ENCODE results near the gene ABTB1.

ABTB1 gene

GRCh38 chr3:127640042-127640355, 32.8 kb upstream of the ABTB1 start:
- Histone ChIP-seq H2AFZ (ENCODE audit: low read length) (no peak overlapping the region), H4K20me1 (ENCODE audit: insufficient read depth, low read length) (no peaks in the 10 kb centered on the region), H3K4me2 (ENCODE audit: low read length) (no peak overlapping the region), H3K79me2 (ENCODE audit: insufficient read depth, low read length) (no peaks in the 10 kb centered on the region), H3K4me3 (ENCODE audit: low read depth, low read length, poor library complexity, severe bottlenecking) (no peak overlapping the region), H3K9me3 (ENCODE audit: low read length) (no peaks in the 10 kb centered on the region), H3K36me3 (ENCODE audit: insufficient read depth, low read length) (no peaks in the 10 kb centered on the region; the same call in none of the 2 replicates), H3K9me2 (ENCODE audit: low read depth, low read length) (no peaks in the 10 kb centered on the region), H3F3A (ENCODE audit: insufficient read depth, low read length) (no peaks in the 10 kb centered on the region), H3K4me1 (ENCODE audit: insufficient read depth, low read length, severe bottlenecking) (peaks cover 7% of the 10 kb centered on the region), H3K27ac (ENCODE audit: low read depth, low read length, poor library complexity, severe bottlenecking) (no peak overlapping the region), H3K27me3 (ENCODE audit: insufficient read depth, low read length) (no peaks in the 10 kb centered on the region), H3K9ac (ENCODE audit: low read length) (no peak overlapping the region)
- TF ChIP-seq CTCF (IDR thresholded peaks at IDR 0.05; ENCODE audit: low read length) (no peak), EZH2 (IDR thresholded peaks at IDR 0.05; ENCODE audit: borderline replicate concordance, low read length) (no peak)

- Histone ChIP-seq H2AFZ (ENCODE audit: low read length) (no peak overlapping the region), H3K36me3 (ENCODE audit: insufficient read depth, low read length) (peaks cover 9% of the 10 kb centered on the region), H3K27ac (ENCODE audit: low read depth, low read length, poor library complexity, severe bottlenecking) (no peak overlapping the region), H4K20me1 (ENCODE audit: insufficient read depth, low read length) (no peaks in the 10 kb centered on the region), H3K4me1 (ENCODE audit: insufficient read depth, low read length, severe bottlenecking) (no peaks in the 10 kb centered on the region), H3K4me2 (ENCODE audit: low read length) (no peak overlapping the region), H3F3A (ENCODE audit: insufficient read depth, low read length) (no peaks in the 10 kb centered on the region), H3K79me2 (ENCODE audit: insufficient read depth, low read length) (no peaks in the 10 kb centered on the region), H3K9me3 (ENCODE audit: low read length) (no peaks in the 10 kb centered on the region), H3K9ac (ENCODE audit: low read length) (no peak overlapping the region), H3K9me2 (ENCODE audit: low read depth, low read length) (no peaks in the 10 kb centered on the region), H3K4me3 (ENCODE audit: low read depth, low read length, poor library complexity, severe bottlenecking) (no peak overlapping the region), H3K27me3 (ENCODE audit: insufficient read depth, low read length) (no peaks in the 10 kb centered on the region)
- TF ChIP-seq EZH2 (IDR thresholded peaks at IDR 0.05; ENCODE audit: borderline replicate concordance, low read length) (no peak), CTCF (IDR thresholded peaks at IDR 0.05; ENCODE audit: low read length) (no peak)
Observed at GRCh38 chr3:127644641-127645370, 27.9 kb upstream of the ABTB1 start.

- no peak for TF ChIP-seq EZH2 (IDR thresholded peaks at IDR 0.05; ENCODE audit: borderline replicate concordance, low read length)
- TF ChIP-seq CTCF (IDR thresholded peaks at IDR 0.05; ENCODE audit: low read length), result no peak
- H4K20me1 ChIP-seq (ENCODE audit: insufficient read depth, low read length), result no peaks in the 10 kb centered on the region
- H3F3A ChIP-seq (ENCODE audit: insufficient read depth, low read length), result no peaks in the 10 kb centered on the region
- no peaks in the 10 kb centered on the region for H3K79me2 ChIP-seq (ENCODE audit: insufficient read depth, low read length)
- H3K4me3 ChIP-seq (ENCODE audit: low read depth, low read length, poor library complexity, severe bottlenecking), result no peak overlapping the region
- H3K27me3 ChIP-seq (ENCODE audit: insufficient read depth, low read length), result no peaks in the 10 kb centered on the region
- no peaks in the 10 kb centered on the region for H3K9me2 ChIP-seq (ENCODE audit: low read depth, low read length)
- peaks cover 9% of the 10 kb centered on the region for H3K36me3 ChIP-seq (ENCODE audit: insufficient read depth, low read length)
- H3K4me1 ChIP-seq (ENCODE audit: insufficient read depth, low read length, severe bottlenecking), result no peaks in the 10 kb centered on the region
- no peak overlapping the region for H2AFZ ChIP-seq (ENCODE audit: low read length)
- H3K9ac ChIP-seq (ENCODE audit: low read length), result no peak overlapping the region
- H3K27ac ChIP-seq (ENCODE audit: low read depth, low read length, poor library complexity, severe bottlenecking), result no peak overlapping the region
- H3K9me3 ChIP-seq (ENCODE audit: low read length), result no peaks in the 10 kb centered on the region
- no peak overlapping the region for H3K4me2 ChIP-seq (ENCODE audit: low read length)
Observed at GRCh38 chr3:127645371-127646015, 27.3 kb upstream of the ABTB1 start.
